HTERT RPE-1 (cell line): ENCODE measurements around the gene TARBP2.
"Not testable (repeated sequence)": the region's sequence is repeated elsewhere in the genome, so short reads cannot be mapped to it uniquely, and the experiment has no call there.

Experiments used
- in situ Hi-C: fragments of 300-500 bp; cut with MboI; formaldehyde crosslinking; loops from 4 replicates; pipeline ENCODE4 v1.14.3; 2020; ENCODE audit warnings: low sequenced_read_pairs

TARBP2 gene

DNA sequence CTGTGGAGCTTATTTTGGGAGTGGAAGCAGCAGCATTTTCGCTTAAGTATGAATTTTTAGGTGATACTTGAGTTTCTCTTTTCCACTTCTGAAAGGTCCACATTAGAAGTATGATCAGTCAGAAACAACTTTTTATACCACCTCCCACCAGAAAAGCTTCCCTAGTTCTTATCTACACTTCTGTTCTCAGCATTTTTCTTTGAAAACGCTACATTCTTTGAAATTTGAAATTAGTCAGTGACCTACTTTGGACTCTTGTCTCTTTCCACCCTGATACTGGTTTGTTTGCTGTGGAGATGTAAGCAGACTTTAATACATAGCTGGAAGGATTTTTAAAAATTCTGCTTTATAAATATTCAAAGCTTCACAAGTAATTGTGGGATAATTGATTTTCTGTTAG lies 27.0 kb upstream of the TARBP2 start:
- in situ Hi-C loops = no loop called here

GRCh38 chr12:53474819-53475218 lies 26.3 kb upstream of the TARBP2 start:
- in situ Hi-C loops = no loop called here

GRCh38 chr12:53476769-53477209 lies 24.3 kb upstream of the TARBP2 start:
- in situ Hi-C loops = no loop called here

- in situ Hi-C loops = no loop called here
Observed at GRCh38 chr12:53478865-53479264, 22.2 kb upstream of the TARBP2 start.

- in situ Hi-C loops = no loop called here
Observed at GRCh38 chr12:53479331-53479730, 21.8 kb upstream of the TARBP2 start.

- in situ Hi-C loops = no loop called here
Observed at GRCh38 chr12:53480491-53481442, 20.3 kb upstream of the TARBP2 start.

GRCh38 chr12:53481458-53481857 lies 19.6 kb upstream of the TARBP2 start:
- in situ Hi-C loops = not testable (repeated sequence)

DNA sequence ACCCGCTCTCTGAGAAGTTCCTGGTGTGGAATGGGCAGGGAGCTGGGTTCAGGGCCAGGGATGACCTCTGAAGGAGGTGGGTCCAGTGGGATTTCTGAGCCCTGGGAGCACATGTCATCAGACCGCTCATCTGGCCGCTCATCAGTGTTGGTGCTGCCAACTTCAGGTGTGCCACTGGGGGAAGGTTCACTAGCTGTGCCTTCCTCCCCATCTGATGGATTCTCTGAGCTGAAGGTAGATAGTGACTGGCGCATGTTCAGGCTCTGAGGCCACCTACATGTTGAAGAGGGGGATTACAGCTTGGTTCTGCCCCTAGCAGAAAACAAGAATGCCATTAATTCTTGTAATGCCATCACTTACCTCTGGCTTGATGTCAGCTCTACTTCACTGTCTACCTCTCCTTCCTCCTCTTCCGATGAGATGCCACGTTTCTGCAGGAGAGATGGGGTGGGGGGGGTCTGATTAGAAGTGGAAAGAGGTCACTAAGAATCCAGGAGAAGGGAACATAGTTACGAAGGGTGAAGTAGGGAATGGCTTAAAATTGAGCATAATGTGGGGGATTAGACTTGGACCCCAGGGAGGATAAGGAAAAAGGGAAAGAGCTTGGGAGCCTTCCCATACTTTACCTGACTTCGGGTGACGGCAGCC lies 19.0 kb upstream of the TARBP2 start:
- in situ Hi-C loops = no loop called here

GRCh38 chr12:53482626-53483168 lies 18.4 kb upstream of the TARBP2 start:
- in situ Hi-C loops = no loop called here

- in situ Hi-C loops = no loop called here
Observed at GRCh38 chr12:53483225-53483978, 17.7 kb upstream of the TARBP2 start.

- in situ Hi-C loops = no loop called here
Observed at GRCh38 chr12:53483979-53484377, 17.1 kb upstream of the TARBP2 start.

DNA sequence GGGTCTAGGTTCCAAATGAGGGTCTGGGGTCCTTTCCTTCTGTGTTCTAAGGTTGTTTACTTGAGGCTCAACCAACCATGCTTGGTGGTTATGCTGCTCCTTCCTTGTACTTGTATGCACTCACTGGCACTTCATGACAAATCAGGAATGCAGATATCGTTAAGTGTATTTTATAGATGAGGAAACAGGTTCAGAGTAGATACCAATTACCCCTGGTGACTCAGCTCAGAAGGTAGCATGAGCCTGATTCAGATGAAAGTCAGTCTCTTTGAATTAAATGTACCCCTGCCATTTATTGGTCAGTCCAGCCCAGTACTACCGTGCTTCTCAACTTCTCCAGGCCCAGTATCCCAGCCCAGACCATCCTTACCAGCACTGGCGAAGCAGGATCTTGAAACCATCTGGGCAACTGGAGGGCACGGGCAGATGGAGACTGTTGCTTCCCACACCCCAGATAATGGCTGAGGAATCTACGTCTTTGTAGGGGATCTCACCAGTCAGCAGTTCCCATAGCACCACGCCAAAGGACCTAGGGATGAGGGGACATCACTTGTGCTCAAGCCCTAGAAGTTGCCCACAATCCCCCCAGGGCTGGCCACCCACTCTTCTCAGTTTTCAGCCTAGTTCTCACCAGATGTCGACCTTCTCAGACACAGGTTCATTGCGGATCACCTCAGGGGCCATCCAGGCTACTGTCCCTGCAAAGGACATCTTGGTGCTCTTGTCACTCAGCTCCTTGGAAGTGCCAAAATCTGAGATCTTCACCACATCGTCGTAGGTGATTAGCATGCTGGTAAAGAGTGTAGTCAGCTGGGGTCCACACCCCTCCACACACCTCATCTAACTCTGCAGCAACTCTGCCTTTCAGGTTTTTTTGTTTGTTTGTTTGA lies 16.2 kb upstream of the TARBP2 start:
- in situ Hi-C loops = no loop called here

GRCh38 chr12:53485955-53486735 lies 14.9 kb upstream of the TARBP2 start:
- in situ Hi-C loops = no loop called here

DNA sequence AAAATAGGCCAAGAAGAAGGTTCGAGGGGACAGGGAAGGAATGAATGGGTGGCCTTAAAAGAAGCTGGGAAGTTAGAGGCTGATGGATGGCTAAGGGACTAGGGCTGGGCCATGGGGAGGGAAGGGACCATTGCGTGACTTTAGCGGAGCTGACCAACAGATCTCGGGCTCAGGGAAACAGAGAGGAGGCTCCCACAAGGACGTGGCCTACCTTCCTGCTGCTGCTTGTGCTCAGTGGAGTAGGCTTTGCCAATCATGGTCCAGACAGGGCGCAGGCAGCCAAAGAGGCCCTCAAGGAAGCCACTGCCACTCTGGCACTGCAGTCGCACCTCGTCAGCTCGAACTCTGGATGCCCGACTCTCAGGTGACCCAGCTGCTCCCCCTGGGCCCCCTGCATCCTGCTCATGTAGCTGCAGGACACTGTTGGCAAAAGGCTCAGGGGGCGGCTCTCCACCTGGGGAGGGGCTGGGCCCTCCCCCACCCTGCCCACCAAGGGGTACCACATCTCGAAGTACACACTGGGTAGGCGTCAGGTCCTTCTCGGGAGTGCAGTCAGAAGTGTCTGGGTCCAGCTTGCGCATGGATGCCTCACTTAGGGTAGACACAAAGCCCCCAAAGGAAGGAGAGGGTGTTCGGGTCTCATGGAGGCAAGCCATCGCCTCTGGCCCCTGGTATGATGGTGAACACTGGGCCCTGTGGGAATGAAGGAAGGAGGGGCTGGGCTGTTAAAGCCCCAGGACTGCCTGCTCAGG lies 14.2 kb upstream of the TARBP2 start:
- in situ Hi-C loops = no loop called here

- in situ Hi-C loops = no loop called here
Observed at GRCh38 chr12:53489242-53489864, 11.7 kb upstream of the TARBP2 start.

DNA sequence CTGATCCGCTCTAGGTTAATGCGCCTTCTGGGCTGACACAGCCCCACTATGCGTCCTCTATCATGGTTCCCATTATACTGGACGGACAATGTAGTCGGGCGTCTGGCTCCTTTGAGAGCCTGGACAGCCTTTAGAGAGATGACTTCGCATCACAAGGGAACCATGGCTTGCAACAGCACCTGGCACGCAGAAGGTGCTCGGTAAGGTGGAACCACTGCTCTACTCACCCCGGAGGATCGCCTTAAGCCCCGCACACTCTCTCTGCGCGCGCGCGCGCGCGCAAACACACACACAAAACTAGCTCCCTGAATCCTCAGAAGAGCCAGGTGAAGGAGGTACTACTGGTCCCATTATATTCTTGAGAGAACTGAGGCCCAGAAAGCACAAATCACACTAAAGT lies 8.9 kb upstream of the TARBP2 start:
- in situ Hi-C loops = no loop called here

- in situ Hi-C loops = no loop called here
Observed at GRCh38 chr12:53492830-53493609, 8.1 kb upstream of the TARBP2 start.
